Measurements from ENCODE around the gene SLC16A7. TPM values are rescaled to one million over a fixed set of nuclear protein-coding genes. Genes with fewer than 3 reads are reported as not detected.

SLC16A7 gene
- total and polyA plus RNA-seq, 2 of the 8 experiments (the other 6 are each of a cell fraction or from before 2014, with no cell fraction given) = 0.74 to 4.3 TPM

GRCh38 chr12:59834659-59835474, 239.0 kb downstream of the SLC16A7 start:
- Histone ChIP-seq H4K20me1 (replicated peaks in 1 of 2; ENCODE audit: control insufficient read depth in 1 of 2, insufficient read depth in 2 of 2, low read length in 2 of 2) (no peaks in the 10 kb centered on the region), H3K4me2 (ENCODE audit: insufficient read depth in 1 of 2, low read depth in 2 of 2, low read length in 2 of 2) (no peak overlapping the region), H2BK12ac (ENCODE audit: low read depth, low read length) (no peak overlapping the region), H3K4me1 (replicated peaks in 1 of 4; ENCODE audit: control insufficient read depth in 3 of 4, insufficient read depth in 4 of 4, low read length in 3 of 4) (peaks cover 0 to 4% (median under 1%) of the 10 kb centered on the region in 4 experiments; a peak in 1 of 7 replicates), H4K8ac (ENCODE audit: extremely low read depth, insufficient read depth, low read length) (no peak overlapping the region), H3K56ac (replicated peaks; ENCODE audit: insufficient read length, low read depth, low read length) (no peak overlapping the region), H2BK120ac (replicated peaks; ENCODE audit: low read depth, low read length) (no peak overlapping the region), H2BK15ac (ENCODE audit: low read length) (no peak overlapping the region), H3K4me3 (ENCODE audit: extremely low read depth in 1 of 4, insufficient read depth in 2 of 4, low read depth in 3 of 4, low read length in 4 of 4) (no peak overlapping the region), H2AK5ac (ENCODE audit: low read depth, low read length) (no peak overlapping the region), H3K27me3 (replicated peaks in 1 of 4; ENCODE audit: control insufficient read depth in 3 of 4, extremely low read depth in 1 of 4, insufficient read depth in 3 of 4, low read length in 3 of 4) (no peaks in the 10 kb centered on the region), H2BK5ac (ENCODE audit: low read depth, low read length) (no peak overlapping the region), H4K91ac (replicated peaks; ENCODE audit: insufficient read length, low read length) (no peak overlapping the region), H2BK20ac (ENCODE audit: low read length) (no peak overlapping the region), H3K9me3 (ENCODE audit: insufficient read depth in 2 of 2, low read depth in 1 of 2, low read length in 1 of 2) (no peaks in the 10 kb centered on the region), H3K23me2 (ENCODE audit: low read depth, low read length) (no peaks in the 10 kb centered on the region), H3K23ac (ENCODE audit: insufficient read length) (no peak overlapping the region), H3K14ac (ENCODE audit: insufficient read length) (no peak overlapping the region), H3K36me3 (ENCODE audit: control insufficient read depth in 2 of 4, insufficient read depth in 4 of 4, low read length in 3 of 4) (no peaks in the 10 kb centered on the region), H3K4ac (replicated peaks; ENCODE audit: insufficient read length, low read depth, low read length) (no peak overlapping the region), H3K79me1 (ENCODE audit: low read depth, low read length) (no peaks in the 10 kb centered on the region), H3K9ac (replicated peaks in 1 of 4; ENCODE audit: extremely low read depth in 1 of 4, low read depth in 3 of 4, low read length in 3 of 4) (no peak overlapping the region), H4K5ac (ENCODE audit: insufficient read length, low read depth, low read length) (no peak overlapping the region), H2AFZ (ENCODE audit: low read length) (peak overlapping the region; percentile 74; the same call in 1 of the 2 replicates), H3K27ac (ENCODE audit: low read depth, low read length) (no peak overlapping the region), H3K18ac (ENCODE audit: extremely low read depth, low read length) (no peak overlapping the region), H3K79me2 (ENCODE audit: control insufficient read depth in 1 of 2, insufficient read depth in 2 of 2, low read length in 2 of 2) (no peaks in the 10 kb centered on the region)
- DNase-seq (ENCODE audit: low read depth in 1 of 2, low spot score in 2 of 2) (no peak), FAIRE-seq (no peak)
- POLR2A ChIA-PET (ENCODE audit: partially characterized antibody) = interaction anchor here (1.2 kb wide), 1 partner anchor 9 kb away, joined by 3 read pairs; no protein-coding TSS in a partner anchor
- 54% methylated on average over 2 of the region's 2 CpGs; no CpG with 5 or more reads in 1 of the 2 experiments for WGBS, 2 experiments (ENCODE audit: extremely low coverage in 1 of 2, insufficient coverage in 1 of 2, insufficient read length in 1 of 2, insufficient replicate concordance in 2 of 2, low coverage in 1 of 2, low lambda C conversion rate in 2 of 2, missing lambda C conversion rate in 1 of 2)
- CTCF ChIA-PET (ENCODE audit: partially characterized antibody) = interaction anchor here (0.6 to 2.2 kb wide), 21 partner anchors 9 to 1015 kb away, joined by 3 to 20 read pairs (median 4); no protein-coding TSS in a partner anchor
- TF ChIP-seq JUND (IDR thresholded peaks at IDR 0.05; ENCODE audit: low read length) (no peak), RAD21 (IDR thresholded peaks at IDR 0.05 in 1 of 2, conservative IDR thresholded peaks at IDR 0.05 in 1 of 2; ENCODE audit: low read depth in 2 of 2, low read length in 2 of 2) (peak in 1 of 2 experiments; percentile 40; a peak in 1 of 4 replicates), CTCF (IDR thresholded peaks at IDR 0.05; ENCODE audit: control extremely low read depth in 1 of 3, insufficient read depth in 1 of 3, low read depth in 1 of 3, low read length in 3 of 3) (peak in 2 of 3 experiments; percentile 15 to 43; a peak in 2 of 4 replicates), RNF2 (IDR thresholded peaks at IDR 0.05; ENCODE audit: borderline replicate concordance, low read depth, low read length, missing control alignments, poor library complexity, severe bottlenecking) (no peak), SAP30 (IDR thresholded peaks at IDR 0.05; ENCODE audit: insufficient read depth, insufficient replicate concordance, low read length) (no peak), BCL11A (IDR thresholded peaks at IDR 0.05; ENCODE audit: low read depth in 2 of 2, low read length in 2 of 2) (no peak), SIN3A (conservative IDR thresholded peaks at IDR 0.05 in 1 of 2, IDR thresholded peaks at IDR 0.05 in 1 of 2; ENCODE audit: low read depth in 1 of 2, low read length in 2 of 2) (no peak)

All from H1 (cell line).